ENCODE measurements around the gene BTN1A1.

DNA sequence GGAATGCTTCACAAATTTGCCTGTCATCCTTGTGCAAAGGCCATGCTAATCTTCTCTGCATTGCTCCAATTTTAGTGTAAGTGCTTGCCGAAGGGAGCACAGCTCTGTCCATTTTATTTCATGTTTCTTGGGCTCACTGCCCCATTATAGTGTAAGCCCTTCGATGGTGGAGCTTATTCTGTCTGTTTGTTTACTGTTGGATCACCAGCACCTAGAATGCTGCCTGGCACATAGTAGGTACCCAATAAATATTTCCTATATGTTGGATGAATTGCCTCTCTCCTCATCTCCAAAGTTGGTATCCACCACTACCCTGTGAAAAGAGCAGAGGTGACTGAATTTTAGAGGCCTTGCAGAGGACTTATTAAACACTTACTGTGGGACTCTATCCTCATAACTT lies 19.3 kb downstream of the BTN1A1 start:
- no peak for TF ChIP-seq YY1 (IDR thresholded peaks at IDR 0.05; ENCODE audit: insufficient read depth, insufficient read length)
- TF ChIP-seq SUZ12 (IDR thresholded peaks at IDR 0.05; ENCODE audit: extremely low read depth, insufficient read depth, insufficient read length) = no peak
- no peak for TF ChIP-seq ZNF274 (IDR thresholded peaks at IDR 0.05; ENCODE audit: low read depth, low read length)
